ENCODE data around the gene PCED1B. TPM values are rescaled to one million over a fixed set of nuclear protein-coding genes. Genes with fewer than 3 reads are reported as not detected.
A peak's percentile ranks its signal among the peaks of the same experiment; 100 is the strongest.

Gene PCED1B
- total and polyA plus RNA-seq, 5 donors = 1.3 to 2.3 (median 1.3) TPM

DNA sequence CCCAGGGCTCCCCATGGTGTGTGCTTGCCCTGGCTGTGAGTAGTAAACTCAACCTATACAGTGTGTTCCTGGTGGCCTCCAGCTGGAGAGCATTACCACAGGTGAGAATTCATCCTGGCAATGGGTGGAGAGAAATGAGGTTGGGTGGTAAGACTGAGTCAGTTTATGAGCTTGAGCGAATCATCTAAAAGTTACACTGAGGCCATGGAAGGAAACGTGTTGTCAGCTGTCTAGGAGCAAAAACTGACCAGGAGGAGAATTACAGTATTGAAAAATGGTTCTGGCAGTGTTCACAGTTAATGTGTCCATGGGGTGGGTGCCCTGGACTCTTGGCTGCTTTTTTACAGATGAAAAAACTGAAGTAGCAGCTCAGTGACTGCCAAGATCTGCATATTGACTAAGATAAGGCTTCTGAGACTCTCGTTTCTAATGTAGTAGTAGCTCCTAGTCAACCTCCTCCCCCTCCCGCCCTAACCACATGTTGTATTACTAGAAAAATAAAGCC, 202.3 kb downstream of the PCED1B start:
- 54% methylated on average over 4 of the region's 4 CpGs for WGBS
- ATAC-seq (peak; percentile 30 to 72), DNase-seq (peak in 1 of 3 donors; percentile 52)
- intact Hi-C loops (cut with DNase I) = no loop called here
- Histone ChIP-seq H3K27ac (ENCODE audit: low read length) (no peak overlapping the region), H3K9me3 (ENCODE audit: control insufficient read depth, low read length) (no peaks in the 10 kb centered on the region), H3K27me3 (ENCODE audit: control insufficient read depth, insufficient read depth) (no peaks in the 10 kb centered on the region), H3K4me3 (ENCODE audit: low read length) (no peak overlapping the region), H3K4me1 (ENCODE audit: control insufficient read depth, insufficient read depth, low read length) (peaks cover 3% of the 10 kb centered on the region)

- peak; percentile 32 to 62 (median 59) for DNase-seq
- peaks cover 3% of the 10 kb centered on the region for H3K4me1 ChIP-seq (ENCODE audit: control insufficient read depth, insufficient read depth, low read length)
- 65% methylated on average over 4 of the region's 4 CpGs for WGBS
- H3K27ac ChIP-seq (ENCODE audit: low read length) = no peak overlapping the region
- no peaks in the 10 kb centered on the region for H3K9me3 ChIP-seq (ENCODE audit: control insufficient read depth, low read length)
- intact Hi-C loops (cut with DNase I) = no loop called here
- peak; percentile 77 to 82 for ATAC-seq
- no peaks in the 10 kb centered on the region for H3K27me3 ChIP-seq (ENCODE audit: control insufficient read depth, insufficient read depth)
- no peak overlapping the region for H3K4me3 ChIP-seq (ENCODE audit: low read length)
Measured at GRCh38 chr12:47282206-47282605, 202.8 kb downstream of the PCED1B start.

Small RNA genes within 50 kb of the gene (microRNA-seq; reads per million reads assigned to microRNA genes)
- 0 reads per million in 2 donors for gene MIR4698

Other genes starting within 250 kb of the PCED1B start
- 1 to 10 TPM; 5.4 to 8.7 (median 6.9) TPM for gene AMIGO2, start 338 bp downstream of the PCED1B start, total RNA-seq
- 5.2 TPM for gene AMIGO2, start 338 bp downstream of the PCED1B start, polyA plus RNA-seq

Measured in right cardiac atrium (tissue), 5 donors.